HepG2 (cell line): ENCODE data around the gene PSMB8. TPM values are rescaled to one million over a fixed set of nuclear protein-coding genes. Genes with fewer than 3 reads are reported as not detected.

Source experiments
- ATAD3A ChIP-seq: sonication (generic); formaldehyde crosslinking; IDR thresholded peaks from 2 replicates; pipeline ENCODE4 v1.4.0; 2020; ENCODE audit warnings: missing genetic modification reagents
- CTCF ChIP-seq: sonication (generic); formaldehyde crosslinking; IDR thresholded peaks from 2 replicates; pipeline ENCODE4 v1.5.0; 2020; ENCODE audit warnings: mild to moderate bottlenecking, missing genetic modification reagents, moderate library complexity
- FOSL2 ChIP-seq: sonication (generic); formaldehyde crosslinking; IDR thresholded peaks from 2 replicates; pipeline ENCODE4 v1.4.0; 2020; ENCODE audit warnings: missing genetic modification reagents
- FUBP1 ChIP-seq: sonication (generic); formaldehyde crosslinking; IDR thresholded peaks from 2 replicates; pipeline ENCODE4 v1.5.1; 2020; ENCODE audit warnings: missing genetic modification reagents, mild to moderate bottlenecking, borderline replicate concordance
- HOXA7 ChIP-seq: sonication (generic); formaldehyde crosslinking; IDR thresholded peaks from 2 replicates; pipeline ENCODE4 v1.8.1; 2022; ENCODE audit warnings: mild to moderate bottlenecking, missing genetic modification reagents, moderate library complexity
- IRF9 ChIP-seq: sonication (generic); formaldehyde crosslinking; IDR thresholded peaks from 2 replicates; pipeline ENCODE4 v1.8.0; 2022; ENCODE audit warnings: missing genetic modification reagents, mild to moderate bottlenecking, borderline replicate concordance
- KLF13 ChIP-seq: sonication (generic); formaldehyde crosslinking; IDR thresholded peaks from 2 replicates; pipeline ENCODE4 v1.4.0; 2020; ENCODE audit warnings: mild to moderate bottlenecking, missing genetic modification reagents
- NCOA2 ChIP-seq: sonication (generic); formaldehyde crosslinking; IDR thresholded peaks from 2 replicates; pipeline ENCODE4 v1.8.0; 2022; ENCODE audit warnings: inconsistent platforms
- ONECUT2 ChIP-seq: sonication (generic); formaldehyde crosslinking; IDR thresholded peaks from 2 replicates; pipeline ENCODE4 v1.4.0; 2020; ENCODE audit warnings: missing genetic modification reagents
- PITX1 ChIP-seq: sonication (generic); formaldehyde crosslinking; IDR thresholded peaks from 2 replicates; pipeline ENCODE4 v1.5.1; 2020; ENCODE audit warnings: mild to moderate bottlenecking, missing genetic modification reagents
- TARDBP ChIP-seq: sonication (generic); formaldehyde crosslinking; IDR thresholded peaks from 2 replicates; pipeline ENCODE4 v1.8.0; 2022; ENCODE audit warnings: mild to moderate bottlenecking, missing genetic modification reagents
- TEAD3 ChIP-seq: optimal IDR thresholded peaks from 2 replicates; pipeline ENCODE3; 2016; ENCODE audit warnings: borderline replicate concordance
- ZNF12 ChIP-seq: sonication (generic); formaldehyde crosslinking; IDR thresholded peaks from 2 replicates; pipeline ENCODE4 v1.5.0; 2020; ENCODE audit warnings: missing genetic modification reagents
- ZNF124 ChIP-seq: sonication (generic); formaldehyde crosslinking; IDR thresholded peaks from 2 replicates; pipeline ENCODE4 v1.4.0; 2020; ENCODE audit warnings: missing genetic modification reagents
- ZNF567 ChIP-seq: sonication (generic); formaldehyde crosslinking; IDR thresholded peaks from 2 replicates; pipeline ENCODE4 v1.8.1; 2023; ENCODE audit warnings: mild to moderate bottlenecking, missing genetic modification reagents, borderline replicate concordance
- ZNF598 ChIP-seq: sonication (generic); formaldehyde crosslinking; IDR thresholded peaks from 2 replicates; pipeline ENCODE4 v1.5.1; 2020; ENCODE audit warnings: mild to moderate bottlenecking, missing genetic modification reagents, borderline replicate concordance
- ZNF660 ChIP-seq: sonication (generic); formaldehyde crosslinking; IDR thresholded peaks from 2 replicates; pipeline ENCODE4 v1.5.1; 2020; ENCODE audit warnings: mild to moderate bottlenecking, low read depth, missing genetic modification reagents, borderline replicate concordance
- ZNF724P ChIP-seq: sonication (generic); formaldehyde crosslinking; IDR thresholded peaks from 2 replicates; pipeline ENCODE4 v1.8.0; 2022; ENCODE audit warnings: missing genetic modification reagents, borderline replicate concordance
- ZNF740 ChIP-seq: sonication (generic); formaldehyde crosslinking; IDR thresholded peaks from 2 replicates; pipeline ENCODE4 v1.4.0; 2020; ENCODE audit warnings: missing genetic modification reagents
- ZNF781 ChIP-seq: sonication (generic); formaldehyde crosslinking; IDR thresholded peaks from 2 replicates; pipeline ENCODE4 v1.5.1; 2020; ENCODE audit warnings: borderline replicate concordance, mild to moderate bottlenecking, missing genetic modification reagents; ENCODE audit errors: not compliant biosample characterization
- ZNF790 ChIP-seq: sonication (generic); formaldehyde crosslinking; IDR thresholded peaks from 2 replicates; pipeline ENCODE4 v1.8.0; 2022; ENCODE audit warnings: missing genetic modification reagents, mild to moderate bottlenecking, borderline replicate concordance
- ZNF839 ChIP-seq: sonication (generic); formaldehyde crosslinking; IDR thresholded peaks from 2 replicates; pipeline ENCODE4 v1.4.0; 2020; ENCODE audit warnings: missing genetic modification reagents, mild to moderate bottlenecking, borderline replicate concordance
- ZNF879 ChIP-seq: sonication (generic); formaldehyde crosslinking; IDR thresholded peaks from 2 replicates; pipeline ENCODE4 v1.8.1; 2023; ENCODE audit warnings: missing genetic modification reagents
- polyA plus RNA-seq, 8 experiments: library from polyadenylated mRNA; depleted of rRNA in 3 of 8; stranded (reverse) in 7 of 8; unstranded in 1 of 8; fragments of >200 nt; fragmentation: Illumina TruSeq in 4 of 8; extraction: Trizol in 4 of 8; gene quantifications; 2 replicates each; pipeline versions ENCODE4 v1.2.1 to v1.2.3, GENCODE V29; 2011 to 2016; ENCODE audit warnings: low read depth in 4 of 8, missing spikeins in 1 of 8, mixed read lengths in 1 of 8; ENCODE audit not compliant: insufficient read depth in 1 of 8
- total RNA-seq, 5 experiments: library from RNA; depleted of rRNA; stranded (reverse); fragments of >200 nt; fragmentation: Illumina TruSeq; extraction: Trizol; gene quantifications; 2 replicates each; pipeline ENCODE4 v1.2.3, GENCODE V29; 2016; ENCODE audit warnings: low read depth in 1 of 5
- TF ChIP-seq, protein P1 (sequence below): sonication (generic); formaldehyde crosslinking; IDR thresholded peaks from 2 replicates; pipeline ENCODE4 v1.4.0; 2020; ENCODE audit warnings: missing genetic modification reagents

Gene PSMB8
- total and polyA plus RNA-seq, 2 of the 13 experiments (the other 11 are each of a cell fraction or from before 2014, with no cell fraction given), result 30.7 to 64.7 TPM

GRCh38 chr6:32838114-32838958 lies 5.5 kb downstream of the PSMB8 start, which contains the start of gene TAP2 (continued):
- no peak for TF ChIP-seq ZNF567
- no peak for TF ChIP-seq ZNF839 (CRISPR knock-in tag)
- peak; percentile 51 for TF ChIP-seq FOSL2 (CRISPR knock-in tag)
- no peak for TF ChIP-seq FUBP1 (CRISPR knock-in tag)
- peak; percentile 99 for TF ChIP-seq CTCF (CRISPR knock-in tag)
- peak; percentile 48; the same call in 1 of the 2 replicates for TF ChIP-seq PITX1 (CRISPR knock-in tag)
- TF ChIP-seq TARDBP (CRISPR knock-in tag), result peak; percentile 84
- peak; percentile 56; the same call in 1 of the 2 replicates for TF ChIP-seq ZNF124
- peak; percentile 64 for TF ChIP-seq TEAD3 (CRISPR knock-in tag)
- TF ChIP-seq ZNF598 (CRISPR knock-in tag), result peak; percentile 84; the same call in 1 of the 2 replicates
- peak; percentile 77; the same call in 1 of the 2 replicates for TF ChIP-seq ZNF12 (CRISPR knock-in tag)
- peak; percentile 67 for TF ChIP-seq NCOA2 (CRISPR knock-in tag)
- TF ChIP-seq ZNF790 (CRISPR knock-in tag), result no peak
- TF ChIP-seq ZNF660 (CRISPR knock-in tag), result no peak
- no peak for TF ChIP-seq HOXA7
- TF ChIP-seq ZNF724P (CRISPR knock-in tag), result peak; percentile 52
- TF ChIP-seq IRF9, result 0 out of 2 replicates have a peak, but pooled peaks have one; percentile 49
- no peak for TF ChIP-seq KLF13
- TF ChIP-seq ZNF879 (CRISPR knock-in tag), result no peak
- no peak for TF ChIP-seq ONECUT2 (CRISPR knock-in tag)
- TF ChIP-seq, protein P1, sequence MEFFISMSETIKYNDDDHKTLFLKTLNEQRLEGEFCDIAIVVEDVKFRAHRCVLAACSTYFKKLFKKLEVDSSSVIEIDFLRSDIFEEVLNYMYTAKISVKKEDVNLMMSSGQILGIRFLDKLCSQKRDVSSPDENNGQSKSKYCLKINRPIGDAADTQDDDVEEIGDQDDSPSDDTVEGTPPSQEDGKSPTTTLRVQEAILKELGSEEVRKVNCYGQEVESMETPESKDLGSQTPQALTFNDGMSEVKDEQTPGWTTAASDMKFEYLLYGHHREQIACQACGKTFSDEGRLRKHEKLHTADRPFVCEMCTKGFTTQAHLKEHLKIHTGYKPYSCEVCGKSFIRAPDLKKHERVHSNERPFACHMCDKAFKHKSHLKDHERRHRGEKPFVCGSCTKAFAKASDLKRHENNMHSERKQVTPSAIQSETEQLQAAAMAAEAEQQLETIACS (CRISPR knock-in tag), result no peak
- no peak for TF ChIP-seq ATAD3A (CRISPR knock-in tag)
- TF ChIP-seq ZNF781, result no peak
- no peak for TF ChIP-seq ZNF740
